B cell (primary cell): ENCODE measurements around the gene DCTN4. TPM values are rescaled to one million over a fixed set of nuclear protein-coding genes. Genes with fewer than 3 reads are reported as not detected.

Experiments used
- ATAC-seq: fragments of 200-7000 bp; cut with Tn5 transposase; one replicate; pipeline ENCODE4 v1.10.0; 2021; ENCODE audit warnings: low read depth, mild to moderate bottlenecking, moderate number of reproducible peaks, moderate library complexity
- CTCF ChIA-PET: fragments of 350-600 bp; sonication (Branson Sonifier 250); formaldehyde crosslinking; loops from one replicate; lab custom pipeline; 2021; ENCODE audit warnings: antibody characterized with exemption, inconsistent platforms; lab: Charles Lee
- POLR2A ChIA-PET: fragments of 350-600 bp; sonication (Branson Sonifier 250); formaldehyde crosslinking; loops from one replicate; lab custom pipeline; 2021; ENCODE audit warnings: antibody characterized with exemption; lab: Charles Lee
- DNase-seq: peaks from one replicate; pipeline ENCODE4 v3.0.0; 2013
- H2AFZ ChIP-seq: 2 replicates; pipeline ENCODE4 v1.6.1; 2012; ENCODE audit warnings: mild to moderate bottlenecking, low read depth, low read length; ENCODE audit not compliant: insufficient read depth, poor library complexity, severe bottlenecking
- H3K27ac ChIP-seq, 2 donors: 1 replicate in 1 of 2; 2 replicates in 1 of 2; pipeline ENCODE4 v1.5.1; 2012 to 2013; ENCODE audit warnings: low read length in 2 of 2, mild to moderate bottlenecking in 2 of 2, moderate library complexity in 1 of 2
- H3K27me3 ChIP-seq, 4 experiments: fragments of 200-600 bp in 1 of 4; sonication (generic) in 1 of 4; replicated peaks in 1 of 4; 1 replicate in 2 of 4; 2 replicates in 2 of 4; pipeline versions ENCODE4 v1.6.1 to v1.7.0; 2013 to 2016; ENCODE audit warnings: low read length in 3 of 4, mild to moderate bottlenecking in 2 of 4, mixed read lengths in 1 of 4, moderate library complexity in 1 of 4; ENCODE audit not compliant: insufficient read depth in 4 of 4, control insufficient read depth in 3 of 4; ENCODE audit errors: control extremely low read depth in 1 of 4
- H3K36me3 ChIP-seq, 2 experiments: replicated peaks in 1 of 2; 1 replicate in 1 of 2; 2 replicates in 1 of 2; pipeline versions ENCODE4 v1.6.1 to v1.7.1; 2013; ENCODE audit warnings: low read length in 1 of 2; ENCODE audit not compliant: insufficient read depth in 2 of 2, control insufficient read depth in 1 of 2; ENCODE audit errors: control extremely low read depth in 1 of 2, extremely low read depth in 1 of 2
- H3K4me1 ChIP-seq, 2 donors: fragments of 200-600 bp in 1 of 2; sonication (generic) in 1 of 2; 1 replicate in 1 of 2; 2 replicates in 1 of 2; pipeline versions ENCODE4 v1.5.1 to v1.6.1; 2013 to 2017; ENCODE audit warnings: low read length in 2 of 2; ENCODE audit not compliant: control insufficient read depth in 2 of 2, insufficient read depth in 2 of 2
- H3K4me2 ChIP-seq: replicated peaks from 2 replicates; pipeline ENCODE3; 2012; ENCODE audit warnings: mild to moderate bottlenecking, low read depth, low read length; ENCODE audit not compliant: poor library complexity, severe bottlenecking
- H3K4me3 ChIP-seq, 5 experiments: fragments of 200-600 bp in 1 of 5; sonication (generic) in 1 of 5; 1 replicate in 3 of 5; 2 replicates in 2 of 5; pipeline versions ENCODE4 v1.5.1 to v1.7.0; 2011 to 2016; ENCODE audit warnings: low read length in 4 of 5, mild to moderate bottlenecking in 4 of 5, low read depth in 2 of 5, control low read depth in 1 of 5, moderate library complexity in 1 of 5; ENCODE audit not compliant: insufficient read depth in 1 of 5; ENCODE audit errors: control extremely low read depth in 1 of 5, extremely low read depth in 1 of 5
- H3K79me2 ChIP-seq: fragments of 200-600 bp; sonication (generic); one replicate; pipeline ENCODE4 v1.6.0; 2016; ENCODE audit warnings: low read length; ENCODE audit not compliant: control insufficient read depth, insufficient read depth
- H3K9ac ChIP-seq: fragments of 200-600 bp; sonication (generic); 2 replicates; pipeline ENCODE4 v1.6.1; 2017; ENCODE audit warnings: mild to moderate bottlenecking, low read length, moderate library complexity
- H3K9me3 ChIP-seq, 3 donors: one replicate each; pipeline versions ENCODE4 v1.6.1 to v1.7.1; 2013; ENCODE audit warnings: low read length in 2 of 3; ENCODE audit not compliant: control insufficient read depth in 2 of 3, insufficient read depth in 1 of 3; ENCODE audit errors: control extremely low read depth in 1 of 3
- H4K20me1 ChIP-seq: 2 replicates; pipeline ENCODE4 v1.6.0; 2012; ENCODE audit warnings: mild to moderate bottlenecking, low read length; ENCODE audit not compliant: insufficient read depth, control insufficient read depth, poor library complexity, severe bottlenecking
- H3K27ac Mint-ChIP-seq: one replicate; pipeline ENCODE4 v1.8.0; 2021; ENCODE audit warnings: mixed read lengths
- H3K27me3 Mint-ChIP-seq: one replicate; pipeline ENCODE4 v1.8.0; 2021; ENCODE audit warnings: mixed read lengths
- H3K4me1 Mint-ChIP-seq: one replicate; pipeline ENCODE4 v1.8.0; 2021; ENCODE audit warnings: mixed read lengths
- H3K4me3 Mint-ChIP-seq: one replicate; pipeline ENCODE4 v1.8.0; 2021; ENCODE audit warnings: mixed read lengths
- H3K9me3 Mint-ChIP-seq: one replicate; pipeline ENCODE4 v1.8.0; 2022; ENCODE audit warnings: mixed read lengths; ENCODE audit not compliant: insufficient read depth
- CTCF ChIP-seq: fragments of 200-600 bp; IDR thresholded peaks from one replicate; pipeline ENCODE4 v1.8.0; 2022; ENCODE audit warnings: antibody characterized with exemption, mild to moderate bottlenecking
- EZH2 ChIP-seq: IDR thresholded peaks from 2 replicates; pipeline ENCODE4 v1.6.1; 2012; ENCODE audit warnings: borderline replicate concordance, low read depth, mild to moderate bottlenecking, moderate library complexity, low read length; ENCODE audit not compliant: insufficient read depth, poor library complexity, severe bottlenecking
- WGBS: methylation state at CpG from one replicate; pipeline ENCODE4 v1.1.5; 2013; ENCODE audit warnings: missing lambda C conversion rate; ENCODE audit not compliant: insufficient coverage; 5-methylcytosine and 5-hydroxymethylcytosine counted together
- intact Hi-C: fragments of 100-400 bp; cut with micrococcal nuclease; formaldehyde crosslinking; loops from one replicate; pipeline ENCODE4 v1.10.0; 2022
- polyA plus RNA-seq: library from polyadenylated mRNA; depleted of rRNA; stranded (reverse); fragments of >200 nt; gene quantifications from 2 replicates; pipeline ENCODE4 v1.2.3, GENCODE V29; 2012
- total RNA-seq, 2 donors: library from RNA; stranded (reverse); fragments of 120-200 nt in 1 of 2; gene quantifications; 1 replicate in 1 of 2; 2 replicates in 1 of 2; pipeline versions ENCODE4 v1.2.3 to v1.2.4, GENCODE V29; 2013 to 2022

Gene DCTN4
- total and polyA plus RNA-seq, 2 donors (not counting 1 experiment from before 2014, with no cell fraction given) = 11.2 to 54.4 TPM

- Mint-ChIP-seq H3K9me3 (no peaks in the 10 kb centered on the region), H3K4me1 (peaks cover 8% of the 10 kb centered on the region), H3K4me3 (no peak overlapping the region), H3K27me3 (no peaks in the 10 kb centered on the region), H3K27ac (no peak overlapping the region)
- ChIA-PET POLR2A (interaction anchor here (0.6 to 1.5 kb wide), 4 partner anchors 12 to 552 kb away, joined by 3 to 12 read pairs (median 7); partner anchors contain the start of genes DCTN4, GM2A and RPS14), CTCF (interaction anchor here (1.0 to 2.3 kb wide), 16 partner anchors 9 to 251 kb away, joined by 3 to 15 read pairs (median 4); partner anchors contain the start of genes DCTN4 and IRGM)
- H3K4me1 ChIP-seq = peaks cover 15 to 17% of the 10 kb centered on the region in 2 donors
- no peak for ATAC-seq
- peak overlapping the region; percentile 97 for H2AFZ ChIP-seq
- intact Hi-C loops = loop anchor here (2.0 to 5.0 kb wide), 2 partner anchors 343 to 552 kb away; partner anchors contain the start of genes GM2A and TCOF1
- TF ChIP-seq CTCF = no peak
- no peak for TF ChIP-seq EZH2
- peaks cover 28% of the 10 kb centered on the region for H3K79me2 ChIP-seq
- peak overlapping the region; percentile 65 to 100 (median 99) for H3K4me3 ChIP-seq
- no peaks in the 10 kb centered on the region for H4K20me1 ChIP-seq
- peak overlapping the region; percentile 96 to 97 for H3K27ac ChIP-seq
- peaks cover 2 to 41% of the 10 kb centered on the region in 2 experiments for H3K36me3 ChIP-seq
- DNase-seq = no peak
- H3K9ac ChIP-seq = peak overlapping the region; percentile 100
- H3K9me3 ChIP-seq = no peaks in the 10 kb centered on the region
- peak overlapping the region; percentile 79 for H3K4me2 ChIP-seq
- no peaks in the 10 kb centered on the region for H3K27me3 ChIP-seq
- WGBS = 7% methylated on average over 8 of the region's 15 CpGs
Observed at GRCh38 chr5:150700246-150700593, 58.6 kb downstream of the DCTN4 start.

- no CpG with 5 or more reads among the region's 3 CpGs for WGBS
- ChIA-PET CTCF (interaction anchor here (1.0 to 1.7 kb wide), 3 partner anchors 10 to 235 kb away, joined by 3 to 5 read pairs (median 3); no protein-coding TSS in a partner anchor), POLR2A (no interaction called here)
- Histone ChIP-seq H4K20me1 (no peaks in the 10 kb centered on the region), H3K4me1 (peaks cover 5 to 6% of the 10 kb centered on the region in 2 donors), H2AFZ (no peak overlapping the region), H3K9me3 (no peaks in the 10 kb centered on the region), H3K27ac (no peak overlapping the region), H3K27me3 (no peaks in the 10 kb centered on the region), H3K79me2 (peaks cover 7% of the 10 kb centered on the region), H3K4me2 (no peak overlapping the region), H3K4me3 (no peak overlapping the region), H3K9ac (no peak overlapping the region), H3K36me3 (peaks cover 2 to 89% of the 10 kb centered on the region in 2 experiments)
- ATAC-seq = no peak
- no peaks in the 10 kb centered on the region for H3K27me3 Mint-ChIP-seq
- H3K4me3 Mint-ChIP-seq = no peak overlapping the region
- no peaks in the 10 kb centered on the region for H3K9me3 Mint-ChIP-seq
- no peak for DNase-seq
- TF ChIP-seq EZH2 (no peak), CTCF (no peak)
- intact Hi-C loops = no loop called here
- peaks cover 4% of the 10 kb centered on the region for H3K4me1 Mint-ChIP-seq
- H3K27ac Mint-ChIP-seq = no peak overlapping the region
Observed at GRCh38 chr5:150694612-150695011, 64.2 kb downstream of the DCTN4 start.
